ENCODE data around the gene MRPL16.
"Not testable (repeated sequence)": the region's sequence is repeated elsewhere in the genome, so short reads cannot be mapped to it uniquely, and the experiment has no call there.

The MRPL16 gene

DNA sequence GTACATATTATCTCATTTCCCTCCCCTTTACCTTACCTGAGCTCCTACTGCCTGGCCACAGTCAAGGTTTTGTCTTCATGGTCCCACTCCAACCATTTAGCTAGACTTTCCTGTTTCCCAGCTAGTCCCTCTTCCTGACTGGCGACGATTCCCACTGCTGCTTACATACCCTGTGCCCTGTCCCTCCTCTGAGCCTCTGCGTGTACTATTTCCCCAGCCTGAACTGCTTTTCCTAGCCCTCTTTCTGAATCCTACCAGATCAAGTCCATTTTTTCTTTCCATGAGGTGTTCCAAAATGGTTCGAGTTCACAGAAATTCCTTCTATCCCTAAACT, 23.4 kb downstream of the MRPL16 start:
- H3K27me3 ChIP-seq (ENCODE audit: control insufficient read depth, low read length) = no peaks in the 10 kb centered on the region
- H4K20me1 ChIP-seq (ENCODE audit: control insufficient read depth, insufficient read depth, low read depth, low read length) = no peaks in the 10 kb centered on the region
- no peaks in the 10 kb centered on the region for H3K36me3 ChIP-seq (ENCODE audit: control insufficient read depth, low read length)
- no peak overlapping the region for H3K27ac ChIP-seq (ENCODE audit: low read depth, low read length)
- no peak for TF ChIP-seq EZH2phosphoT487 (IDR thresholded peaks at IDR 0.05; ENCODE audit: borderline replicate concordance, low read length)
- TF ChIP-seq, protein P1, sequence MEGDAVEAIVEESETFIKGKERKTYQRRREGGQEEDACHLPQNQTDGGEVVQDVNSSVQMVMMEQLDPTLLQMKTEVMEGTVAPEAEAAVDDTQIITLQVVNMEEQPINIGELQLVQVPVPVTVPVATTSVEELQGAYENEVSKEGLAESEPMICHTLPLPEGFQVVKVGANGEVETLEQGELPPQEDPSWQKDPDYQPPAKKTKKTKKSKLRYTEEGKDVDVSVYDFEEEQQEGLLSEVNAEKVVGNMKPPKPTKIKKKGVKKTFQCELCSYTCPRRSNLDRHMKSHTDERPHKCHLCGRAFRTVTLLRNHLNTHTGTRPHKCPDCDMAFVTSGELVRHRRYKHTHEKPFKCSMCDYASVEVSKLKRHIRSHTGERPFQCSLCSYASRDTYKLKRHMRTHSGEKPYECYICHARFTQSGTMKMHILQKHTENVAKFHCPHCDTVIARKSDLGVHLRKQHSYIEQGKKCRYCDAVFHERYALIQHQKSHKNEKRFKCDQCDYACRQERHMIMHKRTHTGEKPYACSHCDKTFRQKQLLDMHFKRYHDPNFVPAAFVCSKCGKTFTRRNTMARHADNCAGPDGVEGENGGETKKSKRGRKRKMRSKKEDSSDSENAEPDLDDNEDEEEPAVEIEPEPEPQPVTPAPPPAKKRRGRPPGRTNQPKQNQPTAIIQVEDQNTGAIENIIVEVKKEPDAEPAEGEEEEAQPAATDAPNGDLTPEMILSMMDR (IDR thresholded peaks at IDR 0.05; ENCODE audit: low read depth, low read length, poor library complexity, severe bottlenecking) = no peak
- no peak overlapping the region for H3K4me3 ChIP-seq (ENCODE audit: low read length)
- H3K4me1 ChIP-seq (ENCODE audit: control insufficient read depth, low read length) = no peaks in the 10 kb centered on the region
- no peaks in the 10 kb centered on the region for H3K9me3 ChIP-seq (ENCODE audit: control insufficient read depth, insufficient read depth, low read length)
- H3K9me2 ChIP-seq (replicated peaks; ENCODE audit: control insufficient read depth, low read length) = no peaks in the 10 kb centered on the region
- H3K4me2 ChIP-seq (ENCODE audit: low read length) = no peak overlapping the region
- no peaks in the 10 kb centered on the region for H3K79me2 ChIP-seq (ENCODE audit: control insufficient read depth, low read length)
- H3F3A ChIP-seq (ENCODE audit: control insufficient read depth, insufficient read depth) = no peaks in the 10 kb centered on the region

DNA sequence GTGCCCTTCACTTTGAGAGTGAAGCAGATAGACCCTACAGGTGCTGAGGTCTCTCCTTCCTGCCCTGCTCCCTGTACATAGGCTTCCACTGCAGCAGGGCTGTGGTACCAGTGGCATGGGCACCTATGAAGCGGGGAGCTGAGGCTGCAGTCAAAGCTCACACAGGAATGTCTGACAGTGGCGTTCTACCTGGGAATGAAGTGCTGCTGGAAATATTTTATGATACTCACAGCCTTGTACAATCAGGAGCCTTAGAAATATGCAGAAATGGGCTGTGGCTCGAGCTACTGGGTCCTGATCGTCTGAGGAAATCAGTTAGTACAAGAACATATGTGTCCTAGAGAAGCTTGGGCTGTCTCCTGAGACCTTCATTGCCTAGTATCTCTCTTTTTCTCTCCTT, 24.8 kb downstream of the MRPL16 start:
- Histone ChIP-seq H3K4me3 (ENCODE audit: low read length) (no peak overlapping the region), H3K27me3 (ENCODE audit: control insufficient read depth, low read length) (no peaks in the 10 kb centered on the region), H3K4me2 (ENCODE audit: low read length) (no peak overlapping the region), H4K20me1 (ENCODE audit: control insufficient read depth, insufficient read depth, low read depth, low read length) (no peaks in the 10 kb centered on the region), H3K9me2 (replicated peaks; ENCODE audit: control insufficient read depth, low read length) (no peaks in the 10 kb centered on the region), H3K9me3 (ENCODE audit: control insufficient read depth, insufficient read depth, low read length) (no peaks in the 10 kb centered on the region), H3F3A (ENCODE audit: control insufficient read depth, insufficient read depth) (no peaks in the 10 kb centered on the region), H3K36me3 (ENCODE audit: control insufficient read depth, low read length) (no peaks in the 10 kb centered on the region), H3K27ac (ENCODE audit: low read depth, low read length) (no peak overlapping the region), H3K4me1 (ENCODE audit: control insufficient read depth, low read length) (no peaks in the 10 kb centered on the region), H3K79me2 (ENCODE audit: control insufficient read depth, low read length) (no peaks in the 10 kb centered on the region)
- TF ChIP-seq, protein P1 (IDR thresholded peaks at IDR 0.05; ENCODE audit: low read depth, low read length, poor library complexity, severe bottlenecking) = no peak
- TF ChIP-seq EZH2phosphoT487 (IDR thresholded peaks at IDR 0.05; ENCODE audit: borderline replicate concordance, low read length) = no peak

DNA sequence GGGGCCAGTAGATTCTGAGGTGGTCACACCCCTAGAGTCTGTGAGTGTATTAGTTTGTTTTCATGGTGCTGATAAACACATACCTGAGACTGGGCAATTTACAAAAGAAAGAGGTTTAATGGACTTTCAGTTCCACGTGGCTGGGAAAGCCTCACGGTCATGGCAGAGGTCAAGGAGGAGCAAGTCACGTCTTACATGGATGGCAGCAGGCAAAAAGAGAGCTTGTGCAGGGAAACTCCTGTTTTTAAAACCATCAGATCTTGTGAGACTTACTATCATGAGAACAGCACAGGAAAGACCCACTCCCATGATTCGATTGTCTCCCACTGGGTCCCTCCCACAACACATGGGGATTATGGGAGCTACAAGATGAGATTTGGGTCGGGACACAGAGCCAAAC, 26.1 kb downstream of the MRPL16 start:
- not testable (repeated sequence) for H3K9me3 ChIP-seq (ENCODE audit: control insufficient read depth, insufficient read depth, low read length); H4K20me1 ChIP-seq (ENCODE audit: control insufficient read depth, insufficient read depth, low read depth, low read length); H3K27ac ChIP-seq (ENCODE audit: low read depth, low read length); H3K27me3 ChIP-seq (ENCODE audit: control insufficient read depth, low read length); H3K4me3 ChIP-seq (ENCODE audit: low read length); H3K9me2 ChIP-seq (replicated peaks; ENCODE audit: control insufficient read depth, low read length); H3K4me2 ChIP-seq (ENCODE audit: low read length); H3K79me2 ChIP-seq (ENCODE audit: control insufficient read depth, low read length); H3F3A ChIP-seq (ENCODE audit: control insufficient read depth, insufficient read depth); H3K4me1 ChIP-seq (ENCODE audit: control insufficient read depth, low read length); H3K36me3 ChIP-seq (ENCODE audit: control insufficient read depth, low read length)

DNA sequence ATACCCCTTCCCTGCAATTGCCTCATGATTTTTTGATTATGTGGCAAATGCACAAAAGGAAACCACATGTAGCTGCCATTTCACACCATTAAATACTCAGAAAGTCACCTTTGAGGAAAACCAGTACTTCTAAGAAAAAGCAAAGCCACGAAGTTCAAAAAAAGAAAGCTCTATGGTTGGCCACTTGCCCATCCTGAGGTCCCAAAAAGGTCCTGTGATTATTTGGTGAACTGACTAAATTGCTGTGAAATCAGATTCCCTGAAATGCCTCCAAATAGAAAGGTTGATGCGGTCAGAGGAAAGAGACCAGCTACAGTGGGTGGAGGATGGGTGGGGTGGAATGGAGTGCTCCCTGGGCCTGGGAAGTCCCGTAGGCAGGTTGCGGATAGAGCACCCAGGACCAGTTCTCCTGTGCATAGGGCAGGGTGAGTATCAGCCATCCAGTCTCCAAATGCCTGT, 26.9 kb downstream of the MRPL16 start:
- H4K20me1 ChIP-seq (ENCODE audit: control insufficient read depth, insufficient read depth, low read depth, low read length) = no peaks in the 10 kb centered on the region
- H3K9me2 ChIP-seq (replicated peaks; ENCODE audit: control insufficient read depth, low read length) = no peaks in the 10 kb centered on the region
- no peaks in the 10 kb centered on the region for H3K79me2 ChIP-seq (ENCODE audit: control insufficient read depth, low read length)
- H3K27ac ChIP-seq (ENCODE audit: low read depth, low read length) = no peak overlapping the region
- H3K4me3 ChIP-seq (ENCODE audit: low read length) = no peak overlapping the region
- H3K27me3 ChIP-seq (ENCODE audit: control insufficient read depth, low read length) = no peaks in the 10 kb centered on the region
- no peaks in the 10 kb centered on the region for H3K4me1 ChIP-seq (ENCODE audit: control insufficient read depth, low read length)
- no peaks in the 10 kb centered on the region for H3F3A ChIP-seq (ENCODE audit: control insufficient read depth, insufficient read depth)
- no peaks in the 10 kb centered on the region for H3K9me3 ChIP-seq (ENCODE audit: control insufficient read depth, insufficient read depth, low read length)
- no peaks in the 10 kb centered on the region for H3K36me3 ChIP-seq (ENCODE audit: control insufficient read depth, low read length)
- no peak overlapping the region for H3K4me2 ChIP-seq (ENCODE audit: low read length)
- no peak for TF ChIP-seq EZH2phosphoT487 (IDR thresholded peaks at IDR 0.05; ENCODE audit: borderline replicate concordance, low read length)
- TF ChIP-seq, protein P1 (IDR thresholded peaks at IDR 0.05; ENCODE audit: low read depth, low read length, poor library complexity, severe bottlenecking) = no peak
